OCI-LY7 (cell line): Measurements from ENCODE around the gene SCAF1. TPM values are rescaled to one million over a fixed set of nuclear protein-coding genes. Genes with fewer than 3 reads are reported as not detected.
A peak's percentile ranks its signal among the peaks of the same experiment; 100 is the strongest.

Experiments used
- BruUV-seq: library from RNA; stranded (reverse); fragments of 400-500 nt; replicated peaks from 2 replicates; lab custom pipeline; 2021; lab: Mats Ljungman, UMichigan
- CTCF ChIA-PET: fragments of 300-600 bp; sonication (Branson Sonifier 250); formaldehyde crosslinking; loops from one replicate; lab custom pipeline; 2022; ENCODE audit warnings: antibody characterized with exemption; ENCODE audit not compliant: unreplicated experiment; lab: Charles Lee
- POLR2A ChIA-PET: fragments of 300-600 bp; sonication (Branson Sonifier 250); formaldehyde crosslinking; loops from one replicate; lab custom pipeline; 2022; ENCODE audit warnings: antibody characterized with exemption; lab: Charles Lee
- DNase-seq: peaks from one replicate; pipeline ENCODE4 v3.0.0-alpha.2; 2015; ENCODE audit warnings: low spot score
- H2AFZ ChIP-seq: fragments of 200-600 bp; sonication (generic), shearing (Covaris generic); 2 replicates; pipeline ENCODE4 v1.6.1; 2014; ENCODE audit warnings: mild to moderate bottlenecking, antibody characterized with exemption, low read length, moderate library complexity
- H3K27ac ChIP-seq: fragments of 200-600 bp; sonication (generic); 2 replicates; pipeline ENCODE4 v1.5.1; 2014; ENCODE audit warnings: mixed run types, low read depth, mild to moderate bottlenecking, moderate library complexity, low read length, inconsistent platforms; ENCODE audit not compliant: poor library complexity, severe bottlenecking
- H3K36me3 ChIP-seq: fragments of 200-600 bp; sonication (generic); 2 replicates; pipeline ENCODE4 v1.6.1; 2014; ENCODE audit warnings: mild to moderate bottlenecking, antibody characterized with exemption, low read length, moderate library complexity, mixed read lengths; ENCODE audit not compliant: insufficient read depth
- H3K4me1 ChIP-seq: fragments of 200-600 bp; sonication (generic); 2 replicates; pipeline ENCODE4 v1.5.1; 2014; ENCODE audit warnings: mild to moderate bottlenecking, low read length; ENCODE audit not compliant: insufficient read depth, poor library complexity, severe bottlenecking
- H3K4me2 ChIP-seq: fragments of 200-600 bp; sonication (generic); 2 replicates; pipeline ENCODE4 v1.6.1; 2014; ENCODE audit warnings: mild to moderate bottlenecking, low read length
- H3K4me3 ChIP-seq: fragments of 200-600 bp; sonication (generic); 2 replicates; pipeline ENCODE4 v1.5.1; 2014; ENCODE audit warnings: mild to moderate bottlenecking, low read depth, low read length; ENCODE audit not compliant: poor library complexity, severe bottlenecking
- H3K79me2 ChIP-seq: fragments of 200-600 bp; sonication (generic); 2 replicates; pipeline ENCODE4 v1.6.1; 2016; ENCODE audit warnings: low read depth, mild to moderate bottlenecking, low read length, moderate library complexity, mixed read lengths; ENCODE audit not compliant: insufficient read depth
- H3K9me2 ChIP-seq: fragments of 200-600 bp; sonication (generic); 2 replicates; pipeline ENCODE4 v1.6.1; 2016; ENCODE audit warnings: mild to moderate bottlenecking, low read length, mixed read lengths; ENCODE audit not compliant: insufficient read depth
- H3K9me3 ChIP-seq: fragments of 200-600 bp; sonication (generic); 2 replicates; pipeline ENCODE4 v1.6.1; 2014; ENCODE audit warnings: mild to moderate bottlenecking, mixed run types, low read length, mixed read lengths
- H4K20me1 ChIP-seq: fragments of 200-600 bp; sonication (generic); 2 replicates; pipeline ENCODE4 v1.6.1; 2014; ENCODE audit warnings: mild to moderate bottlenecking, antibody characterized with exemption, low read length, moderate library complexity, mixed read lengths; ENCODE audit not compliant: insufficient read depth
- CTCF ChIP-seq: fragments of 200-600 bp; sonication (generic); conservative IDR thresholded peaks from 2 replicates; pipeline ENCODE4 v1.5.1; 2014; ENCODE audit warnings: mild to moderate bottlenecking, antibody characterized with exemption, low read length, moderate library complexity, mixed read lengths
- EZH2phosphoT487 ChIP-seq: fragments of 200-600 bp; sonication (generic); IDR thresholded peaks from 2 replicates; pipeline ENCODE4 v1.6.1; 2018; ENCODE audit warnings: low read depth, borderline replicate concordance, mild to moderate bottlenecking, mixed run types, antibody characterized with exemption, low read length, moderate library complexity, mixed read lengths
- intact Hi-C: fragments of 100-400 bp; cut with micrococcal nuclease; formaldehyde crosslinking; loops from one replicate; pipeline ENCODE4 v1.10.0; 2022; ENCODE audit not compliant: unreplicated experiment
- total RNA-seq, 2 experiments: library from RNA; depleted of rRNA in 1 of 2; stranded (reverse); fragments of >200 nt in 1 of 2; shearing (Covaris generic) in 1 of 2; gene quantifications; 2 replicates each; pipeline ENCODE4 v1.2.3, GENCODE V29; 2014 to 2022

The SCAF1 gene
- total RNA-seq, 2 experiments from 2014 or later = 15.0 to 44.0 TPM

GRCh38 chr19:49690656-49691242, 48.7 kb downstream of the SCAF1 start, which contains the start of gene CPT1C:
Gene CPT1C, plus strand, starts transcription at chr19:49691116. Its CDS starts 1,137 bp downstream, at chr19:49692253.
- no peak for DNase-seq
- Histone ChIP-seq H3K4me3 (no peak within 1 kb of the TSS), H3K4me1 (peaks cover 5% of the 10 kb centered on the region), H4K20me1 (no peaks in the 10 kb centered on the region), H3K9me2 (no peaks in the 10 kb centered on the region), H2AFZ (peak within 1 kb of the TSS; percentile 37; the same call in 1 of the 2 replicates), H3K79me2 (no peaks in the 10 kb centered on the region), H3K27ac (no peak within 1 kb of the TSS), H3K9me3 (no peaks in the 10 kb centered on the region), H3K36me3 (peaks cover 52% of the 10 kb centered on the region), H3K4me2 (no peak within 1 kb of the TSS)
- ChIA-PET CTCF (no interaction called here), POLR2A (interaction anchor here (0.7 kb wide), 1 partner anchor 51 kb away, joined by 3 read pairs; the partner anchor contains the start of gene RRAS)
- TF ChIP-seq CTCF (no peak), EZH2phosphoT487 (no peak)
- intact Hi-C loops = no loop called here
- no TSS peak for BruUV-seq

- H3K9me2 ChIP-seq = no peaks in the 10 kb centered on the region
- H4K20me1 ChIP-seq = no peaks in the 10 kb centered on the region
- H2AFZ ChIP-seq = peak overlapping the region; percentile 37; the same call in 1 of the 2 replicates
- no peaks in the 10 kb centered on the region for H3K9me3 ChIP-seq
- H3K4me1 ChIP-seq = peaks cover 5% of the 10 kb centered on the region
- H3K79me2 ChIP-seq = no peaks in the 10 kb centered on the region
- TF ChIP-seq CTCF (no peak), EZH2phosphoT487 (no peak)
- no peak overlapping the region for H3K4me3 ChIP-seq
- ChIA-PET CTCF (no interaction called here), POLR2A (interaction anchor here (0.6 kb wide), 1 partner anchor 119 kb away, joined by 4 read pairs; no protein-coding TSS in a partner anchor)
- intact Hi-C loops = no loop called here
- no TSS peak for BruUV-seq
- H3K27ac ChIP-seq = no peak overlapping the region
- no peak for DNase-seq
- H3K4me2 ChIP-seq = no peak overlapping the region
- H3K36me3 ChIP-seq = peaks cover 44% of the 10 kb centered on the region
Measured at GRCh38 chr19:49691243-49692146, 49.5 kb downstream of the SCAF1 start.
